Stimulated activated CD8-positive, alpha-beta memory T cell treated with anti-CD3 and anti-CD28 coated beads, Interleukin-4, amount 100 ng/mL, for 1 hour (primary cell): Measurements from ENCODE around the gene PGAP3.
"Not testable (repeated sequence)": the region's sequence is repeated elsewhere in the genome, so short reads cannot be mapped to it uniquely, and the experiment has no call there.

Experiments
- DNase-seq, 2 donors: peaks; one replicate each; pipeline ENCODE4 v3.0.0-alpha.2; 2020; ENCODE audit warnings: low read depth in 2 of 2, low spot score in 1 of 2

PGAP3 gene

GRCh38 chr17:39715375-39716072 is 27.7 kb upstream of the PGAP3 start:
- DNase-seq: no peak

DNA sequence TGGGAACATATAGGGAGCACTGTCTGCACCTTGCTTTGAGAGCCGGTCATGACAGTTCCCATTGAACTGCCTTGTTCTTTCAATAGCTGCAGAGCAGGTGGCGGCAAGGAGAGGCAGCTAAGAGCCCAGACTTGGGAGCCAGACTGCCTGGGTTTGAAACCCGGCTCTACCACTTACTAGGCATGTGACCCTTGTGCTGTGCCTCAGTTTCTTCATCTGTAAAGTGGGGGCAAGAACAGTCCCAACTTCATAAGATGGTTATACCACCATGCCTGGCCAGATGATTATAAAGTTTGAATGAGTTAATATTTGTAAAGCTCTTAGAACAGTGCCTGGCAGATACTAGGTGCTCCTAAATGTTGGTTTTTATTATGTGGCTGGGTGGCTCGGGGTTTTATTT is 26.4 kb upstream of the PGAP3 start:
- DNase-seq: no peak

GRCh38 chr17:39711851-39712250 is 24.0 kb upstream of the PGAP3 start:
- no peak for DNase-seq

DNA sequence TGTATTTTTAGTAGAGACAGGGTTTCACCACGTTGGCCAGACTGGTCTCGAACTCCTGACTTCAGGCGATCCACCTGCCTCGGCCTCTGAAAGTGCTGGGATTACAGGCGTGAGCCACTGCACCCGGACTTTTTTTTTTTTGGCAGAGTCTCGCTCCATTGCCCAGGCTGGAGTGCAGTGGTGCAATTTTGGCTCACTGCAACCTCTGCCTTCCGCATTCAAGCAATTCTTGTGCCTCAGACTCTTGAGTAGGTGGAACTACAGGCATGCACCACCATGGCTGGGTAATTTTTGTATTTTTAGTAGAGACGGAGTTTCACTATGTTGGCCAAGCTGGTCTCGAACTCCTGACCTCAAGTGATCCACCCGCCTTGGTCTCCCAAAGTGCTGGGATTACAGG is 23.2 kb upstream of the PGAP3 start:
- not testable (repeated sequence) for DNase-seq

DNA sequence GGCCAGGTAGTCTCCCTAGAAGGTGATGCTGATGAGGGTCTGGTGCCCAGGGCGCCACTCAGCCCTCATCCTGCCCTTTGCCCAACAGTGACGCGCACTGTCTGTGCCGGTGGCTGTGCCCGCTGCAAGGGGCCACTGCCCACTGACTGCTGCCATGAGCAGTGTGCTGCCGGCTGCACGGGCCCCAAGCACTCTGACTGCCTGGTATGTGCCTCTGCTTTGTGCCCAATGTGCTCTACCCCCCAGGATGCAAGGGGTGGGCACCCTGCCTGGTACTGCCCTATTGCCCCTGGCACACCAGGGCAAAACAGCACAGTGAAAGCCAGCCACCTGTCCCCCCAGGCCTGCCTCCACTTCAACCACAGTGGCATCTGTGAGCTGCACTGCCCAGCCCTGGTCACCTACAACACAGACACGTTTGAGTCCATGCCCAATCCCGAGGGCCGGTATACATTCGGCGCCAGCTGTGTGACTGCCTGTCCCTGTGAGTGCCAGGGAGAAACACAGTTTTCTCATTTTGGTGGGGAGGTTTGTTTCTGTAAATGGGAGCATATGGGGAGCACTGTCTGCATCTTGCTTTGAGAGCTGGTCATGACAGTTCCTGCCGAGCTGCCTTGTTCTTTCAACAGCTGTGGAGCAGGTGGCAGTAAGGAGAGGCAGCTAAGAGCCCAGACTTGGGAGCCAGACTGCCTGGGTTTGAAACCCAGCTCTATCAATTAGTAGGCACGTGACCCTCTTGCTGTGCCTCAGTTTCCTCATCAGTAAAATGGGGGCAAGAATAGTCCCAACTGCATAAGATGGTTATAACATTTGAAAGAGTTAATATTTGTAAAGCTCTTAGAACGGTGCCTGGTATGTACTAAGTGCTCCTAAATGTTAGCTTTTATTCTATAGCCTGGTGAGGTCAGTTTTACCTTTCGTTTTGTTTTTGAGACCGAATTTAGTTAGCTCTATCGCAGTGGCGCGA is 22.4 kb upstream of the PGAP3 start:
- DNase-seq: no peak

DNA sequence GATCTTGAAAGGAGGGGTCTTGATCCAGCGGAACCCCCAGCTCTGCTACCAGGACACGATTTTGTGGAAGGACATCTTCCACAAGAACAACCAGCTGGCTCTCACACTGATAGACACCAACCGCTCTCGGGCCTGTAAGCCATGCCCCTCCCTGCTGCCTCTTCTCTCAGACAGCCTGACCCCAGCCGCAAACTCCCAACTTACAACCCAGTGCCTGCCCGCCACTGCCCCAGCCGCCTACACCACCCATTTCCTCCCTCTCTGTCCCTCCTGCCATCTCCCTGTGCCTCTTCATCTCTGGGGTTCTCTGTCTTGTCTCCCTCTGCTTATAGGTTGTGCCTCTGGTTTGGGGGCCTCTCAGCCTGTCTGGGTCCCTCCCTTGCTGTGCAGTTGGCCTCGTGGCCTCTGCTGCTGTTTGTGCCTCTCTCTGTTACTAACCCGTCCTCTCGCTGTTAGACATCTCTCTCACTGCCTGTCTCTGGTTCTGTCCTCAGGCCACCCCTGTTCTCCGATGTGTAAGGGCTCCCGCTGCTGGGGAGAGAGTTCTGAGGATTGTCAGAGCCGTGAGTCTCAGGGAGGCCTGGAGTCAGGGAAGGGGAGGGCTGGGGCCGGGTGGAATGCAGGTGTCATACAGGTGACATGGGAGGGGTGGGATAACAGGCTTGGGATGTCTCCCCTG is 21.6 kb upstream of the PGAP3 start:
- no peak for DNase-seq

DNA sequence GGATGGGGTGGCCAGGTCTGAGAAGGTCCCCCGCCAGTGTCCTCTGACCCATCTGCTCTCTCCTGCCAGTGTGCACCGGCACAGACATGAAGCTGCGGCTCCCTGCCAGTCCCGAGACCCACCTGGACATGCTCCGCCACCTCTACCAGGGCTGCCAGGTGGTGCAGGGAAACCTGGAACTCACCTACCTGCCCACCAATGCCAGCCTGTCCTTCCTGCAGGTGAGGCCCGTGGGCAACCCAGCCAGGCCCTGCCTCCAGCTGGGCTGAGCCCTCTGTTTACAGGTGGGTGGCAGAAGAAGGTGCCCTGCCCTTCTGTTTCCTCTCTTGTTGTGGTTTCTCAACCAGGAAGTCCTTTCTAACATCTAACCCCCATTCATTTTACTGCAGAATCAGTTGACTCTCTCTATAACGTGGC is 19.1 kb upstream of the PGAP3 start:
- DNase-seq: no peak

- no peak for DNase-seq
These were observed 18.5 kb upstream of the PGAP3 start for GRCh38 chr17:39706383-39706782.

DNA sequence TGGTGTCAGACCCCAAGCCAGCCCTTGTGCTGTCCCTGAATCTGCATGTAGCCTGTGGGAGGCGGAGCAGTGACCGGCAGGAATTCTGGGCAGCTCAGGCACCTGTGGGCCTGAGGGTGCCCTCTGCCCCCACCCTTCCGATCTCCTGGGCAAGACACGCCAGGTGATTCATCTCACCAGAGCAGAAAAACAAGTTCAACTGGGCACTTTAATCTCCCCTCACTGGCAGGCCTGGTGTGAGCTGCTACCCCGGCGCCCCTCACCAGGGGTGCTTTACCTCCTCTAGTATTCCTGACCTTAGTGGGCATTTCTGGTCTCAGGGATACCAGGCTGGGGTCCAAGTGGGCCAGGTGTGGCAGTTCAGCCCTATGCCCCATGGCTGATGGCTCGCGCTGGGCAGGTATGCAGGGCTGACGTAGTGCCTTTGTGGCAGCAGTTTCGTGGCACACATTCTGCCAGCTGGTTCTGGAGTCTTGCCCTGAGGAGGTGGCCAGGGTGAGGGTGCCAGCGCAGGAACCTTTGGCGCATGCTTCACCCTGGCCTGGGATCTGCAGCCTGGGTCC is 18.0 kb upstream of the PGAP3 start:
- no peak for DNase-seq

- no peak for DNase-seq
These were observed 17.1 kb upstream of the PGAP3 start for GRCh38 chr17:39704821-39705551.

DNA sequence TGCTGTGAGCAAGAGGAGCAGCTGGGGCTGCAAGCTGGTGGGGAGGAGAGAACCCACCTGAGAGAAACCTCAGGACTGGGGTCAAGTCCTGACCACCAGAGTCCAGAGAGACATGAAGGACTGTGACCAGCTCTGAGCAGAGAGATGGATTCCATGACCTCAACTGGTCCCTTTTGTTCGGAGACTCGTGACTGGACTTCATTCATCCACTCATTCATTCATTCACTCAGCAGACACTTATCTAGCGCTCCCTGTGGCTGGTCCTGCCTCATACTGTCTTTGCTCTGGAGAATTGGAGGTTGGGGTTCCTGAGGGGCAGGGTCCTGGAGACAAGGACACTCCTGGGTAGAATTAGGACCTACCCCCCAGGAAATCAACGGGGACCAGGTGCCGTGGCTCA is 16.1 kb upstream of the PGAP3 start:
- no peak for DNase-seq

DNA sequence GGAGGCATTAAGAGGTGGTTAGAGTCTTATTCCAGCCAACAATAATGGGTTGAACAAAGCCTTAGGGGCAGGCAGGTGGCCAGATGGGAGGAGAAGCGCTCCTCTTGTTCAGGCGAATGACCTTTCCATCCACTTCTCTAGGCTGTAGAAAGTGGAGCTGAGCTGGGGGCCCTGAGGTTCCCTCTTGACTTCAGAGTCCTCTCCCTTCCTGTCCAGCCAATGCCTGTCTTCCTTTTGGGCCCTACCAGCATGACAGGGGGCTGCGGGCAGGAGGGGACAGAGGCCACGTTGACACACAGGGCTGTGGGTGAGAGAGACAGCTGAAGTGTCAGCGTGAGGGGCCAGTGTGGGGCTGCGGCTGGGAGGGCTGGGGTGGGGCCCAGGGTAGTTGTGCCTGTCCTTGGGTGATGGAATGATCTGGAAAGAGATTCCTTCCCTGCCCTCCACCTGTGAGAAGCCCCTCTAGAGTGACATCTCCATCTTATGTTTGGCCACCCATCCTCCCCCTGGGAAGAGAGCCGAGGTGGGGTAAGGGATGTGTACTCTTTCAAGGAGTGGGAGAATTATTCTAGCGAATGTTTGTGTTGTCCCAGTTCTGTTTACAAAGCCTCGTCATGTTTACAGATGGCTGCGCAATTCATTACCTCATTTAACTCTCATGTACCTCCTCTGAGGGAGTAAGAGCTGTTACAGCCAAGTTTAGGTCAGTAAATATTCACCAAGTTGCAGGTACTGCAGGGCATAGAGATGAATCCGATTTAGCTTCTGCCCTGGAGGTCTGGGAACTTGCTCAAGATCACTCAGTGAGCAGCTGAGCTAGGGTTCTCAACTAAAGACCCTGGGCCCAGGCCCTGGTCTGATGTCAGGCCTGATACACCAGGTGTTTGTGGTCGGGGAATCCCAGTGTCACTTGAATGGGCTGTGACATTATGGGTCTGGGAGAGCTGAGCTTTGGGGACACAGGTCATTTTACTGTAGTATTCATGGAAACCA is 15.3 kb upstream of the PGAP3 start:
- DNase-seq: no peak

GRCh38 chr17:39701784-39702422 is 14.0 kb upstream of the PGAP3 start:
- DNase-seq: no peak

DNA sequence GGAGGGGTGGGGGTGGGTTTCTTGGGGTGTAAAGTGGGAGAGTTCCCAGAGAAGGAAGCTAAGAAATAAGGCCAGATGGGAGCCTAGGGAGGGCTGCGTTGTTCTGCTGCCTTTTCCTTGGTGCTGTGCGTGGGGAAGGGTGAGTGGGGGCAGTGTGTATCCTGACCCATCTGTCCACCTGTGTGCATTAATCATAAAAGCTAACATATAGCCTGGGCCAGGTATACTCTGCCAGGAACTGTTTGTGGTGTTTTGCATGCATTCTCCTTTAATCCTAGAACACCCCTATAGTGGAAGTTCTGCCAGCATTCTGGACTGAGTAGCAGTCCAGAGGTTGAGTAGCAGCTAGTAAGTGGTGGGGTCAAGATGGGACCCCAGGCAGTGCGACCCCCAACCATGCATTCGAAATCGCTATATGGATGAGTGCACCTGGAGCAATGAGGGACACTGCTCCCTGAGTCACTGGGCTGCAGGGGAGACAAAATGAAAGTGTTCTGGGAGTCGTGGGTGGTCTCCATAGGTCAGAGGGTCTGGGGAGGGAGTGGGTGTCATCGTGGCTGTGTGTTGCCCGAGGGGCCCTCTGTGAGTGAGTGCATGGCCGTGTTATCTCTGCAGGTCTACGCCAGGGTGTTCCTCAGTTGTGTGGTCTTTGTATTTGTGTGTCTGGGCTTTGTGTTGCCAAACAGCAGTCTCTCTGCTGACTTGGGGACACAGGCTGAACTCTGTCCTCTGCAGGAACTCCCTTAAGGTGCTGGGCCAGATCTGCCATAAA is 13.3 kb upstream of the PGAP3 start:
- no peak for DNase-seq

DNA sequence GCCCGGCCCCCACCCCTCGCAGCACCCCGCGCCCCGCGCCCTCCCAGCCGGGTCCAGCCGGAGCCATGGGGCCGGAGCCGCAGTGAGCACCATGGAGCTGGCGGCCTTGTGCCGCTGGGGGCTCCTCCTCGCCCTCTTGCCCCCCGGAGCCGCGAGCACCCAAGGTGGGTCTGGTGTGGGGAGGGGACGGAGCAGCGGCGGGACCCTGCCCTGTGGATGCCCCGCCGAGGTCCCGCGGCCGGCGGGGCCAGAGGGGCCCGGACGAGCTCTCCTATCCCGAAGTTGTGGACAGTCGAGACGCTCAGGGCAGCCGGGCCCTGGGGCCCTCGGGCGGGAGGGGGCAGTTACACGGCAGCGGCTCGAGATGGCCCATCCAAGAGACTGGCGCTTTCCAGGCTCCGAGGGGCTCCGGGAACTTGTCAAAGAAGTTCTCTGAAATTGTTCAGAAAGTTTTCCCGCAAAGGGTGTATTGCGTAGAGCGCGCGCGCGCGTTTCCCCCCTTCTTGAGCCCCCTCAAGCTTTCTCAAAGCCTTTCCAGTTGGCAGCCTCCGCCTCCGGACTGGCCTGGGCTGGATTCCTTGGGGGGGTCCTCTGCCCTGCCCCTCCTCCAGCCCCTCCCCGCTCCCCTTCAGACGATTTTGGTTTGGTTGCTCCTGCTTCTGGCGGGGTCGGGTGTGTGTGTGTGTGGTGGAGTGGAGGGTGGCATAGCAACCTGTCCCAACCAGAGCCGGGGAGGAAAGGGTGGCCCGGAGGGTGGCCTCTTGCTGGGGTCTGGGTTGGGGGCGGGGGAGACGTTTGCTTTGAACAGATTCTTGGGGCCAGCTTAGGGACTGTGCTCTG is 12.5 kb upstream of the PGAP3 start:
- DNase-seq: no peak

DNA sequence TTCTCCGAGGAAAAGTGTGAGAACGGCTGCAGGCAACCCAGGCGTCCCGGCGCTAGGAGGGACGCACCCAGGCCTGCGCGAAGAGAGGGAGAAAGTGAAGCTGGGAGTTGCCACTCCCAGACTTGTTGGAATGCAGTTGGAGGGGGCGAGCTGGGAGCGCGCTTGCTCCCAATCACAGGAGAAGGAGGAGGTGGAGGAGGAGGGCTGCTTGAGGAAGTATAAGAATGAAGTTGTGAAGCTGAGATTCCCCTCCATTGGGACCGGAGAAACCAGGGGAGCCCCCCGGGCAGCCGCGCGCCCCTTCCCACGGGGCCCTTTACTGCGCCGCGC is 11.9 kb upstream of the PGAP3 start, which contains the start of gene ERBB2:
Gene ERBB2, plus strand, starts transcription at position 247 of the 330 bp plus-strand sequence. CDS start 175 bp downstream, outside the sequence.
- DNase-seq: no peak

GRCh38 chr17:39699157-39699817 is 11.4 kb upstream of the PGAP3 start:
- DNase-seq: not testable (repeated sequence)
